RWPE2 (cell line): ENCODE measurements around the gene MS4A15.

Experiments used
- ATAC-seq: fragments of 200-7000 bp; cut with Tn5 transposase; 3 replicates; pipeline ENCODE4 v1.9.1; 2021; ENCODE audit warnings: low read depth
- DNase-seq: peaks from one replicate; pipeline ENCODE4 v3.0.0-alpha.2; 2020; ENCODE audit warnings: low spot score
- H3K27ac ChIP-seq: fragments of 450-650 bp; 2 replicates; pipeline ENCODE4 v1.5.1; 2017; ENCODE audit warnings: mild to moderate bottlenecking; ENCODE audit not compliant: poor library complexity, severe bottlenecking
- H3K27me3 ChIP-seq: fragments of 250-450 bp; sonication (Bioruptor Pico); 2 replicates; pipeline ENCODE4 v1.5.1; 2021; ENCODE audit warnings: mild to moderate bottlenecking, moderate library complexity; ENCODE audit not compliant: insufficient read depth, poor library complexity, severe bottlenecking
- H3K36me3 ChIP-seq: fragments of 250-450 bp; sonication (Bioruptor Pico); 2 replicates; pipeline ENCODE4 v1.5.1; 2020; ENCODE audit warnings: low read depth, mild to moderate bottlenecking, moderate library complexity
- H3K4me1 ChIP-seq: fragments of 250-450 bp; sonication (Bioruptor Pico); 2 replicates; pipeline ENCODE4 v1.5.1; 2021; ENCODE audit warnings: mild to moderate bottlenecking, moderate library complexity; ENCODE audit not compliant: insufficient read depth, poor library complexity, severe bottlenecking
- H3K4me3 ChIP-seq: fragments of 250-450 bp; sonication (Bioruptor Pico); 2 replicates; pipeline ENCODE4 v1.5.1; 2021; ENCODE audit warnings: mild to moderate bottlenecking, moderate library complexity; ENCODE audit not compliant: severe bottlenecking
- H3K9me3 ChIP-seq: fragments of 250-450 bp; sonication (Bioruptor Pico); 2 replicates; pipeline ENCODE4 v1.5.1; 2021; ENCODE audit warnings: mild to moderate bottlenecking, moderate library complexity; ENCODE audit not compliant: severe bottlenecking
- CTCF ChIP-seq: fragments of 450-650 bp; IDR thresholded peaks from one replicate; pipeline ENCODE4 v1.5.1; 2017; ENCODE audit warnings: mild to moderate bottlenecking, moderate library complexity; ENCODE audit not compliant: poor library complexity, severe bottlenecking

Gene MS4A15

DNA sequence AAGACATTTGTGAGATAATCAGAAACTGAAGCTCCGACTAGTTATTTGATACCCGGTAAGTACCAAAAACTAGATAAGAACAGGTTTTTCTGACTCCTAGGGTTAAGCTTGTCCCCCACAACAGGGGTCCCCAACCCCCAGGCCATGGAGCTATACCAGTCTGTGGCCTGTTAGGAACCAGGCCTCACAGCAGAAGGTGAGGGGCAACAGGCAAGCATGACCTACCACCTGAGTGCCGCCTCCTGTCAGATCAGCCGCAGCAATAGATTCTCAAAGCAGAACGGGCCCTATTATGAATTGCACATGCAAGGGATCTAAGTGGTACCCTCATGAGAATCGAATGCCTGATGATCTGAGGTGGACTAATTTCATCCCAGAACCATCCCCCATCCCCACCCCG, 27.2 kb downstream of the MS4A15 start:
- ATAC-seq, result no peak
- DNase-seq, result no peak
- H3K4me1 ChIP-seq, result no peaks in the 10 kb centered on the region
- H3K27me3 ChIP-seq, result no peaks in the 10 kb centered on the region
- no peak for TF ChIP-seq CTCF
- H3K36me3 ChIP-seq, result no peaks in the 10 kb centered on the region
- H3K4me3 ChIP-seq, result no peak overlapping the region
- no peaks in the 10 kb centered on the region for H3K9me3 ChIP-seq
- H3K27ac ChIP-seq, result no peak overlapping the region

DNA sequence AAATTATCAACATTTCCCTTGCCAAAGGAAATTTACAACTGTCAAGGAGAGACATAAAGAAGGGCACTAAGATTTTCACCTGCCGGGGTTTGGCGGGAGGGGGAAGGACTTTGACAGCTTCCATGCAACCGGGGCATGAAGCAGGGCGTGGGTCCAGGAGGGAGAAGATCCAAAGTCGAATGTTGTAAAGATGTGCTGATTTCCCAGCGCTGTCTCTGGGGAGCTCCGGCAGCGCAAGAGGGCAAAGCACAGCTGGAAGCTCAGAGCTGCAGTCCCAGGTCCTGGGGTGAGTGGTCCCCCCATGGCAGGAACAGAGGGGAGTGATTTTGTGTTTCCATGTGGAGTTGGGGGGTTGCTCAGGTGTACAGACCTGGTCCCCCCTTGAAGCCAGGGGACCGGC, 28.5 kb downstream of the MS4A15 start, which contains the start of gene MS4A10:
Gene MS4A10 (plus strand): TSS at position 198 of the 400 bp plus-strand sequence. CDS start 5,003 bp downstream, outside the sequence.
- H3K4me3 ChIP-seq, result no peak within 1 kb of the TSS
- no peak within 1 kb of the TSS for H3K27ac ChIP-seq
- no peak for TF ChIP-seq CTCF
- no peaks in the 10 kb centered on the region for H3K9me3 ChIP-seq
- ATAC-seq (no peak), DNase-seq (no peak)
- H3K27me3 ChIP-seq, result no peaks in the 10 kb centered on the region
- no peaks in the 10 kb centered on the region for H3K4me1 ChIP-seq
- no peaks in the 10 kb centered on the region for H3K36me3 ChIP-seq

DNA sequence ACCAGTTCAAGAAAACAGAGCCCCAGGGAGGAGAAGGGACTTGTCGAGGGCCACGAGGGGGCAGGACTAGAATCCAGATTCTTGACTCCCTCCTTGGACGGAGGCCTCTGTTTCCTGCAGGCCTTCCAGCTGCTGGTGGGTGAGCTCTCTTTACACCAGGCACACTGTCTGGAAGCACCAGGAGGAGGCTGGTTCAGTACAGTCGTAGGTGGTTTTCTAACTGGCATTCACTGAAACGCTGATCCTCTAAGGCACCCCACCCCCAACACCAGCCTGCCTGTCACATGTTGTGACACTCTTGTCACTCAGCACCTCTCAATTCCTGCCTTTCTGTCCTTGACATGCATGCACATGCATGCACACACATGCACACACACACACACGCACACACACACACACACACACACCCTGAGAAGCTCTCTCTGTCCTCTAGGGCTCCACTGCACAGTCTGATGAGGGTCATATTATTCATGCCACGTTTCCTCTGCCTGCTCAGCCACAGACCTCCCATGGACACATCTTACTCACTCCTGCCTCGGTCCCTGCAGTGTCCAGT, 29.2 kb downstream of the MS4A15 start:
- Histone ChIP-seq H3K4me3 (no peak overlapping the region), H3K4me1 (no peaks in the 10 kb centered on the region), H3K36me3 (no peaks in the 10 kb centered on the region), H3K27ac (no peak overlapping the region), H3K27me3 (no peaks in the 10 kb centered on the region), H3K9me3 (no peaks in the 10 kb centered on the region)
- ATAC-seq (no peak), DNase-seq (no peak)
- no peak for TF ChIP-seq CTCF

DNA sequence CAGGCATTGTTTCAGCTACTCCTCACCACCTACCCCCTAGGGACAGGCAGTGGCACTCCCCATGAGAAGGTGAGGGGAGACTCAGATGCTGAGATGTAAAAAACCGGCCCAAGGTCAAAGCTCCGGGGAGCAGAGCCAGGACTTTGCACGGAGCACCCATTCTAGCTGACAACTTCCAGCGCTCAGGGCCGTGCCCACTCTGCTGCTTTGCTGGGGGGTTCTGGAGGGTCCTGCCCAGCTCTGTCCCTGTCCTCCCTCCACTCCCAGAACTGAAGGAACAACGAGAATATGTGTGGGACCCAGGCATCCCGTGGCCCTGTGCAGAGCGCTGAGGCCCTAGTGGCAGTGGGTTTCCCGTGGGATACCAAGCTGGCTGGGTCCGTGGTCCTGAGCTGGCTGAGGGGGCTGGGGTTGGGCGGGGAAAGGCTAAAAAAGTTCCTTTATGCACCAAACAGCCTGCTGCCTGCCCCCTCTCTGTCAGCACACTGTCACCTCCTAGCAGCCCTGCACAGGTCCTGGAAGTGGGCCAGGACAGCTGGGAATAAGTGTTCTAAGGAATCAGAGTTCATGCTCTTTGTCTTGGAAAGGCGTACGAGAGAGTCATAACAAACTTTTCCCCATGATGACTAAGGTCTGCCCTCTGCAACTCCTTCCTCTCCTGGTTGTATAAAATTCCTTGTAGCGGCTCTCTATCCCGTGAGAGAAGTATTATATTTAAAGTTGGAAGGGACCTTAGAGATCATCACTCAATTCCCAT, 30.3 kb downstream of the MS4A15 start:
- Histone ChIP-seq H3K9me3 (no peaks in the 10 kb centered on the region), H3K4me3 (no peak overlapping the region), H3K27me3 (no peaks in the 10 kb centered on the region), H3K36me3 (no peaks in the 10 kb centered on the region), H3K27ac (no peak overlapping the region), H3K4me1 (no peaks in the 10 kb centered on the region)
- peak; percentile 65; the same call in 2 of the 3 replicates for ATAC-seq
- no peak for DNase-seq
- no peak for TF ChIP-seq CTCF
